ENCODE data around the gene POU2F1.

POU2F1 gene

DNA sequence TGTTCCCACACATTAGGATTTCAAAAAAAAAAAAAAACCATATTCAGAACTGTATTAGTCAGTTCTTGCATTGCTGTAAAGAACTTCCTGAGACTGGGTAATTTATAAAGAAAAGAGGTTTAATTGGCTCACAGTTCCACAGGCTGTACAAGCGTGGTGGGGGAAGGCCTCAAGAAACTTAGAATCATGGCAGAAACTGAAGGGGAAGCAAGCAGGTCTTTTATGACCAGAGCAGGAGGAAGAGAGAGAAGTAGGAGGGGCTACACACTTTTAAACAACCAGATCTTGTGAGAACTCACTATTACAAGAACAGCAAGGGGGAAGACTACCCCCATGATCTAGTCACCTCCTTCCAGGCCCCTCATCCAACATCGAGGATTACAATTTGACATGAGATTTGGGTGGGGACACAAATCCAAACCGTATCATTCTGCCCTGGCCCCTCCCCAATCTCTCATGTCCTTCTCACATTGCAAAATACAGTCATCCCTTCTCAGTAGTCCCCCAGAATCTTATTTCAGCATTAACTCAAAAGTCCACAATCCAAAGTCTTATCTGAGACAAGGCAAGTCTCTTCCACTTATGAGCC is 51.8 kb downstream of the POU2F1 start:
- no peak for DNase-seq (ENCODE audit: low spot score)

DNA sequence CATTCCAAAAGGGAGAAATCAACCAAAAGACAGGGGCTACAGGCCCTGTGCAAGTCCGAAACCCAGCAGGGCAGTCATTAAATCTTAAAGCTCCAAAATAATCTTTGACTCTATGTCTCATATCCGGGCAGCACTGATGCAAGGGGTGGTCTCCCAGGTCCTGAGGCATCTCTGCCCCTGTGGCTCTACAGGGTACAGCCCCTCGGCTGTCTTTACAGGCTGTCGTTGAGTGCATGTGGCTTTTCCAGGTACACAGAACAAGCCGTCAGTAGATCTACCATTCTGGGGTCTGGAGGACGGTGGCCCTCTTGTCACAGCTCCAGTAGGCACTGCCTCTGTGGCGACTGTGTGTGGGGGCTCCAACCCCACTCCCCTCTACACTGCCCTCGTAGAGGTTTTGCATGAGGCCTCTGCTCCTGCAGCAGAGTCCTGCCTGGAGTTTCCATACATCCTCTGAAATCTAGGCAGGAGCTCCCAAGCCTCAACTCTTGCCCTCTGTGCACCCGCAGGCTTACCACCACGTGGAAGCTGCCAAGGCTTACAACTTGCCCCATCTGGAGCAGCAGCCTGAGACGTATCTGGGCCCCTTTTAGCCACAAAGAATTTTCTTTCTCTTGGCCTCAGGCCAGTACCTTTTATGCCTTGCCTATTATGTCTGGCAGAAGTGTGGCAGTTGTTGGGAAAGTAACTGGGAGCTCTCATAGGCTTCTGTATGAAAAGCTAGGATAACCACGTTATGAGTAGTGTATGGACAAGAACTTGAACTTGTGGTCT is 52.5 kb downstream of the POU2F1 start:
- DNase-seq (ENCODE audit: low spot score) = no peak

DNA sequence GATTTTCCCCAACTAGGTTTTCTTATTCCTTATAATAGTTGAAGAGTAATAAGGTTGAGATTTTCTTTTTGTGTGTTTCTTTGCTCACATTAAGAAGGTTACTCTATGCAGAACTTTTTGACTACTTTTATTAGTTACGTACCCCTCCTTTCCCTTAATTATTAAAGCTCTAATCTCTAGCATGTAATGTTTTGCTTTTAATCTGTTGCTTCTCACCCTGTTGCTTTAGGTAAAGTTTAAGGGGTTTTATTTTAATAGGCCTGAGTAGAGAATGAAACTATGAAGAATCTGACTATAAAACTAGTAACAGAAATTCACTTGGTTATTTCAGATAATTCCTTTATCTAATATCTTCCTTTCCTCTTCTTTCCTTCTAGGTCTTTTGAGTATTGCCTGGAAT is 53.4 kb downstream of the POU2F1 start:
- DNase-seq (ENCODE audit: low spot score) = no peak

DNA sequence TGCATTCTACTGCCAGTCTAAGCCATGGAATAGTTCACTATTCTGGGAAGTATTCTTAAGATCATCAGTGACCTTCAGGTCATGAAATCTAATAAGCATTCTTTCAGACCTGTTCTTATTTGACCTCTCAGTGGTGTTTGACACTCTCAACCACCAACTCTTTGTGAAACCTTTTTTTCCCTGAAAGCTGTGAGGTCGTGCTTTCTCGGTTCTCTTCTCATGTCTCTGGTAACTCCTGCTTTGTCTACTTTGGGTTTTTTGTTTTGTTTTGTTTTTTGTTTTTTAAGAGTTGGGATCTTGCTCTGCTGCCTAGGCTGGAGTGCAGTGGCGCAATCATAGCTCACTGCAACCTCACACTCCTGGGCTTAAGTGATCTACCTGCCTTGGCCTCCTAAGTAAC is 56.3 kb downstream of the POU2F1 start:
- DNase-seq (ENCODE audit: low spot score) = no peak

DNA sequence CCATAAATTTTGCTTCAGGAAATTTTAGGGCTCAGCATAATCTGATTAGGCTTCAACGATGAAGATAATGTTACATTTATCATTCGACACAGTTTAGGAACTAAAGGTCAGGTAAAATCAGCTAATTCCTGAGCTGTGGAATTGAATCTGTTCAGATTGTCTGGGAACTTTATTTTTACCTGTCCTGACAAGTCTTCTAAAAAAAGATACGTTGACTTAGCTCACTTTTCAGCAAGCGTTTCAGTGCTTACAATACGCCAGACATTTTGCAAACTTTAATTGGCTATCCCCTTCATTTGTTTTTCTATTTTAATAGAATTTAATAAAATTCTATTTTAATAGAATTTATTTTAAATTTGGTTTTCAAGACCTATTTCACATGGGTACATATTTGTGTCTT is 57.8 kb downstream of the POU2F1 start:
- DNase-seq (ENCODE audit: low spot score) = no peak

DNA sequence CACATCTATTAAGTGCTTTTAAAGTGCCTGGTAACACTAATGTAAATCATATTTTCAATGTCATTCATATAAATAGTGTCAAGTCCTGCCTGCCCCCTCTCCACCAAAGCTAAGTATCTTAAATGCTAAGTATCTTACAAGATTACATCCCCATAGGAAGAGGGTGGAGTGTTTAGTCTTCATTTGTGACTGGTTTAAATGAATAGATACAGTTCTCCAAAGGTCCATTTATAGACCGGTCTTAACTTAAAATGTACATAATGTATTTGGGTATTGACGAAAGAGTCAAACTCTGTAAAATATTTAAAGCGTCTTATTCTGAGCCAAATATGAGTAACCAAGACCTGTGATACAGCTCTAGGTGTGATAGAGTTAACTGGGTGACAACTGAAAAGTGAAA is 60.2 kb downstream of the POU2F1 start:
- DNase-seq (ENCODE audit: low spot score) = no peak

DNA sequence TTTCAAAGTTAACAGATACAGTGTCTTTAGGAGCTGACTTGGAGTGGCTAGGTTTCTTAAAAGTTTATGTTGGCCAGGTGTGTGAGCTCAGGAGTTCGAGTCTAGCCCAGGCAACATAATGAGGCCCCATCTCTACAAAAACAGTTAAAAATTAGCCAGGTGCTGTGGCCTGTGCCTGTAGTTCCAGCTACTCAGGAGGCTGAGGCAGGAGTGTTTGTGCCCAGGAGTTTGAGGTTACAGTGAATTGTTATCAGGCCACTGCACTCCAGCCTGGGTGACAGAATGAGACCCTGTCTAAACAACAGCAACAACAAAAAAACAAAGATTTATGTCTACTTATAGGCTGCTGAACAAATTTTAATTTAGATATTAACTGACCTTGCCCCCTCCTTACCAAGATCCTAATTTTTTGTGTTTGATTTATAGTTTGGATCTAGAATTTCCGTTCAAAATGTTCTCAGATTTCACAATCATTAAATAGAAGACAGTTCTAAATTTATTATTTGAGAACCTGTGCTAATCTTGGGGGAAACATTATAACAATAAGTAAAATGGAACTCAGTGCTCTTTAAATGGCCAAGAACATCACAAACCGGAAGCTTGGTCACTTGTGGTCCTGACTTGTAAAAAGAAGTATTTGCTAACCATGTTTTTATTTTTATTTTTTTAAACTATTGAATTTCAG is 67.8 kb downstream of the POU2F1 start:
- DNase-seq (ENCODE audit: low spot score) = no peak

DNA sequence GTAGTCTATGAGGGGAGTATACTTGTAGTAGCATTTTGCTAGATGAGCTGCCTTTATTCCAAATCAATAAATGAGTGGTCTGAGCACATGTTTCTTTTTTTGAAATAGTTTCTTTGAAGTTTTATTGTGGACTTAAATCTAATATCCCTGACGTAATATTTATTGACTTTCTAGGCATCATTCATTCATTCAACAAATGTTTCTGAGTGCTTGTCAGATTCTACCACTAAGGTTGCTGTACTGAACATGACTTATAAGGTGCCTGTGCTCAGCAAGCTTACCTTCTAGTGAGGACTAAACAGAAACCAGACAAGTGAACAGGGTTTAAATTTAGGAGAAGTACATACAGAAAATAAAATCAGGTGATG is 68.4 kb downstream of the POU2F1 start:
- no peak for DNase-seq (ENCODE audit: low spot score)

DNA sequence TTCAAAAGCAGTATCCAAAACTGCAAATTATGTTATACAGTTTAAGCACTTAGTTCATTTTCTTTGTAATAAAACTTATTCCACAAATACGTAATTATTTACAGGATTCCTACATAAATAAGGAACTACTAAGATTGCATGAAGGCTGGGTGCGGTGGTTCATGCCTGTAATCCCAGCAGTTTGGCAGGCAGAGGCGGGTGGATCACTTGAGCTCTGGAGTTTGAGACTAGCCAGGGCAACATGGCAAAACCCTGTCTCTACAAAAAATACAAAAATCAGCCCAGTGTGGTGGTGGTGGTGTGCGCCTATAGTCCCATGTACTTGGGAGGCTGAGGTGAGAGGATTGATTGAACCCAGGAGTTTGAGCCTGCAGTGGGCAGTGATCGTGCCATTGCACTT is 69.3 kb downstream of the POU2F1 start:
- DNase-seq (ENCODE audit: low spot score) = no peak

DNA sequence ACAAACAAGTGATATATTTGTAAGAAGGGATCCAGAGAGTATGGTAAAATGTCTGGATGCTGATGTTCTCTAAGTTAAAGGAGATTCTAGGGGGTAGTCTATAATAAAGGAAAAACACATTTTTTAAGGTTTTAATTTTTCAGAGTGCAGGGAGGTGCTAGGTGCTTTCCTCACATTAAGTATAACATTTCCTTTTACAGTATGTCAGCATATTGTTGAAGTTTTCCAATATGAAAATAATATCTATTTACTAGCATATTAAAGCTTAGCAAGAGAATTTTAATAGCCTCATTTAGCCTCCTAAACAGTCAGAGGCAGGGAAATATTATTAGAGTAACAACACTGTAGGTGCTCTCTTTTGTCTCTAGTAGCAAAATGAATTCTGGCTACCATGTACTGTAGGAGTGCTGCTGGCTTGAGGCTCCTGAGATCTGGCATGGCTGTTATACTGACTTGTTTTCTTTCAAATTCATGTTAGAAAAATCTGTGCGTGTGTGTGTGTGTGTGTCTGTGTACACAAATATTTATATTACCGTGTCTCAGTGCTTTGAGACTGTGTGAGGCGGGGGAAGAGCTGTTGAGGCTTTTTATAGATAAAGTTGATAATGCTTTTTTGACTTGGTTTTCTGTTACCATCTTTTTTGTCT is 71.0 kb downstream of the POU2F1 start:
- no peak for DNase-seq (ENCODE audit: low spot score)

DNA sequence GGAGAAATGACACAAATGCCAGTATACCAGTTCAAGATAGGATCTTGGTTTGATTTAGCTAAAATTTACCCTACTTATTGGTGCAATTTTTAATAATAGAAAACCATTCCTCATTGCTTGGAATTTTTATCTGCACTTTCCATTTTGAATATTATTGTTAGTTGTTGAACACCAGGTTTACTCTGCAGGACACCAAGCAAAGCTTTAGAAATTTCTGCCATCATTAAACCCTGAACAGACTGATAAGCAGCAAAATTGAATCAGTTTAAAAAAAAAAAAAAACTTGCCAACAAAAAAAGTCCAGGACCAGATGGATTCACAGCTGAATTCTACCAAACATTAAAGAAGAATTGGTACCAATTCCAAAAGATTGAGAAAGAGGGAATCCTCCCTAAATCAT is 71.5 kb downstream of the POU2F1 start:
- no peak for DNase-seq (ENCODE audit: low spot score)

DNA sequence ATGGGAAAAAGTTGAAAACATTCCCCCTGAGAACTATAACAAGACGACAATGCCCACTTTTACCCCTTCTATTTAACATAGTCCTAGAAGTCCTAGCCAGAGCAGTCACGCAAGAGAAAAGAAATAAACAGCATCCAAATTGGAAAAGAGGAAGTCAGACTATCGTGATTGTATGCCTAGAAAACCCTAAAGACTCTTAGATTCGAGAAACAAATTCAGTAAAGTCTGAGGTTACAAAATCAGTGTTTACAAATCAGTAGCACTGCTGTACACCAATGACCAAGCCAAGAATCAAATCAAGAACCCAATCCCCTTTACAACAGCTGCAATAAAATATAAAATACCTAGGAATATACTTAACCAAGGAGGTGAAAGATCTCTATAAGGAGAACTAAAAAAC is 72.4 kb downstream of the POU2F1 start:
- no peak for DNase-seq (ENCODE audit: low spot score)

DNA sequence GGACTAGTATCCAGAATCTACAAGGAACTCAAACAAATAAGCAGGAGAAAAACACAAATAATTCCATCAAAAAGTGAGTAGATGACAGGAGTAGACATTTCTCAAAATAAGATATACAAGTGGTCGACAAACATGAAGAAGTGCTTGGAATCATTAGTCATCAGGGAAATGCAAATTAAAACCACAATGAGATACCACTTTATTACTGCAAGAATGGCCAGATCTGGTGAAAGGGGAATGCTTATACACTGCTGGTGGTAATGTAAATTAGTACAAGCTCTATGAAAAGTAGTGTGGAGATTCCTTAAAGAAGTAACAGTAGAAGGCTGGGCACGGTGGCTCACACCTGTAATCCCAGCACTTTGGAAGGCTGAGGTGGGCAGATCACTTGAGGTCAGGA is 73.8 kb downstream of the POU2F1 start:
- no peak for DNase-seq (ENCODE audit: low spot score)

DNA sequence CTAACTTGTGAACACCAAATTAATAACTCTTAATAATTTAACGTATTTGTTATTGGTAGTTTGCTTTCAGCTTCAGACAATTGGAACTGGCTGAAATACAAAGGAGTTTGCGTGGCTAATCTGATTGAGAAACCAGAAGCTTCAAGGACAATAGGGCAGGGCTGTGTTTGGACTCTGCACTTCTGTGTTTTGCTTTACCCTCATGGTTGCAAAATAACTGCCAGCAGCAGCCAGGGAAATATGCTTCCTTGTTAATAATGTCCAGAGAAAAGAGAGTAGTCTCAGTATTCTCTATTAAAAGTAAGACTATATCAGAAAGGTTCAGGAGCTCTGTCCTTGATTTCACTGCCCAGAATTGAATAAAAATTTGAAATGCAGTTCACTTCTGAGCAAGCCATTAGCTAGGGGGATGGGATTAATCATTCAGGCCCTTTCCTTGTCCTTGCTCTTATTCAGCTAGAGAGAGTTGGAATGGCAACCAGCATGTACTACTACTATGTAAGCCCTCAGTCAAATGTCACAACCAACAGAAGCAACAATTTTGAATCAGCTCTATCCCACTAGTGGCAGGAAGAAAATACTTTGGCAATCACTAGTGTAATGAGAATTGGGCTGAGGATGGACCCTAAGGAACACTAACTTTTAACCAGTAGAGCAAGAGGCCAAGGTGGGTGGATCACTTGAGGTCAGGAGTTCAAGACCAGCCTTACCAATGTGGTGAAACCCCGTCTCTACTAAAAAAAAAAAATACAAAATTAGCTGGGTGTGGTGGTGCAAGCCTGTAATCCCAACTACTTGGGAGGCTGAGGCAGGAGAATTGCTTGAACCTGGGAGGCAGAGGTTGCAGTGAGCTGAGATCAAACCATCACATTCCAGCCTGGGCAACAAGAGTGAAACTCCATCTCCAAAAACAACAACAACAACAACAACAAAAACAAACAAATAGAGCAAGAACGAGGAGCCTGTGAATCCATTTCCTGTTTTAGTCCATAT is 76.8 kb downstream of the POU2F1 start:
- no peak for DNase-seq (ENCODE audit: low spot score)

DNA sequence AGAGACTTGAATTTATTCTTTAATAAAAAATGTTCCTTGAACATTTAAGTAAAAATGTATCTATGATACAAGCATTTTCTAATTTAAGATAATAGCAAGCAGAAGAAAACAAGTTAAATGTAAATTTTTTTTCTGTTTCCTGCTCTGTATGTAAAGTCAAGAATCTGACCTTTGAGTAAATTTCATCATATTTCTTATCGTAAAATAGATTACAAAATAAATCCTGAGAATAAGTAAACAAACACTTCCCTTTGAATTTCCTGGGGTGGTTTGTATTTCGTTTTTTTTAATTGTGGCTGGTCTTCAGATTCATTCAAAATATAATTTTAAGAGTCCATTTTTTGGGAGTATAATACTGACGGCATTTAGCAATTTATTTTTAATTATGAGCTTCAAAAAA is 77.6 kb downstream of the POU2F1 start:
- no peak for DNase-seq (ENCODE audit: low spot score)

DNA sequence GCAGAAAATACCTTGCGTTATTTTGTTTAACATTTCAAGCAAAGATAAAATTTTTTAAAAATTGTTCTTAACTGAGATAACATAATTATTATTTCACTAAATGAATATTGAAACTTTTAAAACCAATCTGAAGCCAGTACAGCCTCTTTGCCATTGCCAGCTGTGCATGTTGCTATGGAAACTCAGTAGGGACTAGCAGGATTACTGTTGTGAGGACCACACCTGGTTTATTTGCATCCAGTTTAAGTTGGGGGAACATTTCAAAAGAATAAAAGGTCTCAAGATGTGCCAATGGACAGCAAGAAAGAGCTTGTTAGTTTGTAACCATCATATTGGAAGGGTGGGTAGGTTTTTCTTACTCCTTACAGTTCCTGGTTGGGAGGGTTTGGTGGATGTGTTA is 80.7 kb downstream of the POU2F1 start:
- no peak for DNase-seq (ENCODE audit: low spot score)

DNA sequence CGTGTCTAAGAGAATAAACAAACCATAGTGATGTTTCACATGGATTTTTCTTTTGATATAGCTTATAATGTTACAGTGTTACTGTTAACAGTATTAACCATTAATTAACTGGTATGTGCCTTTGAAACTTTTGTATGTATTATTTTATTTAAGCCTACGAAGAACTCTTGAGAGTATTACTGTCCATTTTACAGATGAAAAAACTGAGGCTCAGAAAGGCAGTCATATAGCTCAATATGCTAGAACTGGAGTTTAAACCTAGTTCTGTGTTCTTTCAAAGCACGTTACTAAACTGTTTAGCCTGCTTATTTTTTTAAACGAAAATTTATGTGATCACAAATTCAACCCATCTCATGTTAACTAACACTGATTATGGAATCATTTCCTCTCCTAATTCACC is 83.5 kb downstream of the POU2F1 start:
- DNase-seq (ENCODE audit: low spot score) = no peak

DNA sequence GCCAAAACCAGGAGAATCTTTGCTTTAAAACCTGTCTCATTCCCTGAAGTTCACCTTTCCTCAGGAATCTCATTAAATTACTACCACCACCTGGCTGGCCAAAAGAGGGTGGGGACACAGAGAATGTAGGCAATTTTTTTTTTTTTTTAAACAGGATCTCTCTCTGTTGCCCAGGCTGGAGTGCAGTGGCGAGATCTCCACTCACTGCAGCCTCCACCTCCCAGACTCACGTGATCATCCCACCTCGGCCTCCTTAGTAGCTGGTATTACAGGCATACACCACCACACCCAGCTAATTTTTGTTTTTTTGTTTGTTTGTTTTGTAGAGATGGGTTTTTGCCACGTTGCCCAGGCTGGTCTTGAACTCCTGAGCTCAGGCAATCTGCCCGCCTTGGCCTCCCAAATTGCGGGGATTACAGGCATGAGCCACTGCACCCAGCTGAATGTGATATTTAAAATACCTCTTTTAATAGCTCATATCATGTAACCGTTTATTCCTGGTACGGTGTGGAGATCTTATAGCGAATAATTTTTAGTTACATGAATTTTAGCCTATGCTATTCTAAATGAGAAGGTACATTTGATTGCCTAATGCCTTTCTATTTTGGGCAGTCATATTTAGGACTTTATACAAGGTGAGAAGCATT is 84.5 kb downstream of the POU2F1 start:
- no peak for DNase-seq (ENCODE audit: low spot score)

DNA sequence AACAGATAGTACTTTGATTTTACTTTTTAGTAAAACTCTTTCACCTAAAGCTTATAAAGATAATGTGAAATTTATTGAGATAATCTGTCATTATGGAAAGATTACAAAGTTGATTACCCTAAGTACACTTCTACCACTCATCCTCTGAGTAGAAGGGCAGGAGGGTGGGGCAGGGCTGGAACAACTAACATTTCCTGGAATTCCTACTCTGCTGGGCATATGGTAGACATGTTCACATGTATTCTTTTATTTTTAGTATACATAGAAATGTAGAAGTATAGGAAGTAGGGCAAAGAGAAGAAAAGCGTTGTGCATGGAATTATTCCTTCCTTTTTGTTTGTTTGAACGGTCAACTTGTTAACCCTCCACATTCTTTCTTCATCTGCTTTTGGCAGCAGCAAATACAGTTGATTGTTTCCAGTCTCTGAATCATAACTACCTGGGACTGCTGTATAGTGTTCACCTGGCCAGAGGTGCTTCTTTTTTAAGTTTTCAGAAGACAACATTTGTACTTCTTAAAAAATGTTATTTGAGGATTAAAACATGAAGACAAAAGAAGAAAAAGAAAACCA is 85.1 kb downstream of the POU2F1 start:
- DNase-seq (ENCODE audit: low spot score) = no peak

DNA sequence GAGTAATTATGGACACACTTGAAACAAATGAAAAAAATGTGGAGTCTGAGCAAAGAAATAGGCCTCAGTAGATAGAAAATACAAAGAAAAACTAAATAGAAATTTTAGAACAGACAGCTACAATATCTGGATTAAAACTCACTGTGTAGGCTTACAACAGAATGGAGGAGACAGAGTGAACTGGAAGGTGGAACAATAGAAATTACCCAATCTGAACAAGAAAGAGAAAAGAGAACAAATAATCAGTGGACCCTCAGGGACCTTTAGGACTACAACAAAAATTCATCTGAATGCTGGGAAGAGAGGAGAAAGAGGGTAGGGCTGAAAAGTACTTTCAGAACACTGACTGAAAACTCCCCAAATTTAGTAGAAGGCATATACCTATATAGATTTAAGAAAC is 90.0 kb downstream of the POU2F1 start:
- DNase-seq (ENCODE audit: low spot score) = no peak

DNA sequence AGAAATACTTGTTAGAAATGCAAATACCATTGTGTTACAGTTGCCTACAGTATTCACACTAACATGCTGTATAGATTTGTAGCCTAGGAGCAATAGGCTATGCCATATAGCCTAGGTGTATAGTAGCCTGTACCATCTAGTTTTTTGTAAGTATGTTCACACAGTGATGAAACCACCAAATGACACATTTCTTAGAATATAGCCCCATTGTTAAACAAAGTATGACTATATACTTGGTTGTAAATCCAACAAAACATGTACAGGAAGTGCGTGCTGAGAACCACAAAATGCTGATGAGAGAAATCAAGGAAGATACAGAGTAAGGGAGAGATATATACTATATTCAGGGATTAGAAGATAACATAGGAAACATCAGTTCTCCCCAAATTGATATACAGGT is 92.2 kb downstream of the POU2F1 start:
- no peak for DNase-seq (ENCODE audit: low spot score)

Measured in hepatic stellate cell (primary cell).